Tibial nerve (tissue), 4 donors: Measurements from ENCODE around the gene MAPKAPK2. TPM values are rescaled to one million over a fixed set of nuclear protein-coding genes. Genes with fewer than 3 reads are reported as not detected.
"Not testable (repeated sequence)": the region's sequence is repeated elsewhere in the genome, so short reads cannot be mapped to it uniquely, and the experiment has no call there.

Experiments used
- DNase-seq, 2 donors: peaks; one replicate each; pipeline ENCODE4 v3.0.0-alpha.2; 2019; ENCODE audit warnings: low spot score in 2 of 2
- H3K27ac ChIP-seq, 4 donors: fragments of 200-600 bp; sonication (generic) in 3 of 4; one replicate each; pipeline ENCODE4 v1.5.1; 2017 to 2019; ENCODE audit warnings: mild to moderate bottlenecking in 1 of 4
- H3K27me3 ChIP-seq, 2 donors: fragments of 200-600 bp; sonication (generic) in 1 of 2; one replicate each; pipeline versions ENCODE4 v1.5.1 to v1.6.0; 2017 to 2019
- H3K36me3 ChIP-seq, 3 donors: fragments of 200-600 bp; sonication (generic); one replicate each; pipeline ENCODE4 v1.5.1; 2018 to 2019
- H3K4me1 ChIP-seq, 4 donors: fragments of 200-600 bp; sonication (generic) in 3 of 4; one replicate each; pipeline ENCODE4 v1.5.1; 2017 to 2019
- H3K4me3 ChIP-seq, 4 donors: fragments of 200-600 bp; sonication (generic) in 3 of 4; one replicate each; pipeline ENCODE4 v1.5.1; 2017 to 2019; ENCODE audit warnings: mild to moderate bottlenecking in 1 of 4, moderate library complexity in 1 of 4
- H3K9me3 ChIP-seq, 4 donors: fragments of 200-600 bp; sonication (generic) in 3 of 4; one replicate each; pipeline ENCODE4 v1.5.1; 2017 to 2019
- EP300 ChIP-seq, 2 donors: sonication (generic); formaldehyde crosslinking; IDR thresholded peaks; one replicate each; pipeline ENCODE4 v1.6.1; 2017; ENCODE audit warnings: antibody characterized with exemption in 2 of 2, mild to moderate bottlenecking in 1 of 2
- POLR2A ChIP-seq, 2 donors: fragments of 450-650 bp; IDR thresholded peaks; one replicate each; pipeline ENCODE4 v1.6.1; 2017; ENCODE audit warnings: antibody characterized with exemption in 2 of 2, mild to moderate bottlenecking in 2 of 2, moderate library complexity in 2 of 2
- WGBS, 2 donors: methylation state at CpG; one replicate each; pipeline ENCODE4 v1.1.5; 2018; 5-methylcytosine and 5-hydroxymethylcytosine counted together
- total RNA-seq, 4 donors: library from RNA; depleted of rRNA; stranded (reverse); fragments of >200 nt; gene quantifications; one replicate each; pipeline ENCODE4 v1.1.0, GENCODE V29; 2016
- TF ChIP-seq, protein P1 (sequence below), 5 experiments: fragments of 200-600 bp in 3 of 5; fragments of 450-650 bp in 2 of 5; sonication (generic) in 3 of 5; IDR thresholded peaks; one replicate each; pipeline ENCODE4 v1.5.1; 2016 to 2019; ENCODE audit warnings: antibody characterized with exemption in 5 of 5, mild to moderate bottlenecking in 3 of 5, moderate library complexity in 2 of 5

The MAPKAPK2 gene
- 10 to 100 TPM; 30.6 to 49.5 (median 38.2) TPM for total RNA-seq

- Histone ChIP-seq H3K27ac (peak within 1 kb of the TSS; percentile 89 to 99 (median 96)), H3K9me3 (no peaks in the 10 kb centered on the region), H3K27me3 (peaks cover 0 to 11% of the 10 kb centered on the region in 2 donors), H3K4me3 (peak within 1 kb of the TSS; percentile 76 to 88 (median 82)), H3K36me3 (no peaks in the 10 kb centered on the region), H3K4me1 (peaks cover 0 to 59% (median 31%) of the 10 kb centered on the region in 4 donors)
- peak; percentile 75 to 76 for DNase-seq
- TF ChIP-seq EP300 (IDR thresholded peaks at IDR 0.05) (no peak), POLR2A (IDR thresholded peaks at IDR 0.05) (peak in 1 of 2 donors; percentile 57)
- 1% methylated on average over 20 to 24 of the region's 82 CpGs for WGBS, 2 donors
Observed at GRCh38 chr1:206684478-206685333, at the start of gene MAPKAPK2. TSS of gene MAPKAPK2 (plus strand) at chr1:206684905. CDS start at chr1:206685230, 325 bp downstream.

- TF ChIP-seq POLR2A (IDR thresholded peaks at IDR 0.05) (peak; percentile 43 to 93), EP300 (IDR thresholded peaks at IDR 0.05) (peak; percentile 90 to 98)
- TF ChIP-seq, protein P1, sequence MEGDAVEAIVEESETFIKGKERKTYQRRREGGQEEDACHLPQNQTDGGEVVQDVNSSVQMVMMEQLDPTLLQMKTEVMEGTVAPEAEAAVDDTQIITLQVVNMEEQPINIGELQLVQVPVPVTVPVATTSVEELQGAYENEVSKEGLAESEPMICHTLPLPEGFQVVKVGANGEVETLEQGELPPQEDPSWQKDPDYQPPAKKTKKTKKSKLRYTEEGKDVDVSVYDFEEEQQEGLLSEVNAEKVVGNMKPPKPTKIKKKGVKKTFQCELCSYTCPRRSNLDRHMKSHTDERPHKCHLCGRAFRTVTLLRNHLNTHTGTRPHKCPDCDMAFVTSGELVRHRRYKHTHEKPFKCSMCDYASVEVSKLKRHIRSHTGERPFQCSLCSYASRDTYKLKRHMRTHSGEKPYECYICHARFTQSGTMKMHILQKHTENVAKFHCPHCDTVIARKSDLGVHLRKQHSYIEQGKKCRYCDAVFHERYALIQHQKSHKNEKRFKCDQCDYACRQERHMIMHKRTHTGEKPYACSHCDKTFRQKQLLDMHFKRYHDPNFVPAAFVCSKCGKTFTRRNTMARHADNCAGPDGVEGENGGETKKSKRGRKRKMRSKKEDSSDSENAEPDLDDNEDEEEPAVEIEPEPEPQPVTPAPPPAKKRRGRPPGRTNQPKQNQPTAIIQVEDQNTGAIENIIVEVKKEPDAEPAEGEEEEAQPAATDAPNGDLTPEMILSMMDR (IDR thresholded peaks at IDR 0.05): peak in 4 of 5 experiments; percentile 9 to 54 (median 34)
Observed at GRCh38 chr1:206635080-206635977, 49.4 kb upstream of the MAPKAPK2 start, which contains the start of gene DYRK3. TSS of gene DYRK3 (plus strand) at chr1:206635536. CDS start at chr1:206635704, 168 bp downstream.

DNA sequence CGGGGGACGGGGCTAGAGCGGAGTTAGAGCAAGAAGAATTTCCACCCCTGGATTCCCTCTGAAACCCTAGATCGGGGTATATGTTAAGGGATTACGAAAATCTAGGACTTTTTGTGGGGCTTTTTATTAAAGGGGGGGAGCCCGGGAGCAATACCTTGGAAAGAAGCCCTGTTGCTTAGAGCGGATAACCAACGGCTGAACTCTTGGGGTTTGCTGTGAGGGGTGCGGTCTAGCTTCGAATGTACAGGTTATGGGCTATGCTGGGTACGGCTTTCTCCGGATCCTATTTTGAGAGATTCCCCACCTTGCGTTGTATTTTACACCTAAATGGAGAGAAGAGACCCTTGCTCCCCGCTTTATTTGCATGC, 48.7 kb upstream of the MAPKAPK2 start:
- WGBS, 2 donors: 4% methylated on average over 14 of the region's 14 CpGs

More at GRCh38 chr1:206635080-206635977, 49.4 kb upstream of the MAPKAPK2 start, which contains the start of gene DYRK3:
- Histone ChIP-seq H3K36me3 (no peaks in the 10 kb centered on the region), H3K4me3 (peak within 1 kb of the TSS; percentile 59 to 99 (median 82)), H3K27me3 (no peaks in the 10 kb centered on the region), H3K9me3 (no peaks in the 10 kb centered on the region), H3K4me1 (peaks cover 0 to 36% (median 10%) of the 10 kb centered on the region in 4 donors), H3K27ac (peak within 1 kb of the TSS; percentile 59 to 93 (median 83))
- 0 to 1% methylated on average over 65 to 81 of the region's 84 CpGs for WGBS, 2 donors
- peak; percentile 84 to 85 for DNase-seq

DNA sequence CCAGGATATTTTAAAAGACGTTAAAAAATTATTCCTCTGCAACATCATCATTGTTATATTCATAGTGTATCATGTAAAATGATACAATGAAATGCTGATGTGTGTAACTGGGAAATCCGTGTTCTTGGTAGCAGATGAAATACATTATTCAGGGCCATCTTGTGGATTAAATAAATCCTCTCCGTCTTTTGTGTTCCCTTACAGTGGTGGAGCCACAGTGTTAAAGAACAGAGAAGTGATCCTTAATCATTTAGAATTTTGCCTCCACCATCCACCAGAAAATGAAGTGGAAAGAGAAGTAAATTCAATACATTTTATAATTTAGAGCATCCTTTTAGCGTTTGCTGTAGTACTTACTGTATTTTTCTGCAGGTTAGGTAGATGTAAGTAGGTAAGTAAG, 48.0 kb upstream of the MAPKAPK2 start:
- WGBS, 2 donors: 28 to 33% methylated on average over 4 of the region's 4 CpGs
- H3K4me3 ChIP-seq: no peak overlapping the region
- H3K4me1 ChIP-seq: peaks cover 0 to 36% (median 10%) of the 10 kb centered on the region in 4 donors

More for the DNA sequence above, 48.7 kb upstream of the MAPKAPK2 start:
- Histone ChIP-seq H3K27ac (peak overlapping the region; percentile 59 to 93 (median 83)), H3K36me3 (no peaks in the 10 kb centered on the region), H3K4me1 (peaks cover 0 to 36% (median 10%) of the 10 kb centered on the region in 4 donors), H3K9me3 (no peaks in the 10 kb centered on the region), H3K4me3 (peak overlapping the region; percentile 59 to 99 (median 82)), H3K27me3 (no peaks in the 10 kb centered on the region)
- TF ChIP-seq POLR2A (IDR thresholded peaks at IDR 0.05) (no peak), EP300 (IDR thresholded peaks at IDR 0.05) (no peak)
- no peak for DNase-seq

GRCh38 chr1:206637605-206638004, 47.1 kb upstream of the MAPKAPK2 start:
- Histone ChIP-seq H3K9me3 (no peaks in the 10 kb centered on the region), H3K27ac (peak overlapping the region in 1 of 4 donors; percentile 24), H3K36me3 (peaks cover 0 to 3% (median 0%) of the 10 kb centered on the region in 3 donors), H3K27me3 (no peaks in the 10 kb centered on the region), H3K4me3 (no peak overlapping the region), H3K4me1 (peaks cover 0 to 36% (median 10%) of the 10 kb centered on the region in 4 donors)
- no peak for DNase-seq
- TF ChIP-seq, protein P1 (IDR thresholded peaks at IDR 0.05): no peak
- no peak for TF ChIP-seq EP300 (IDR thresholded peaks at IDR 0.05)

More for the DNA sequence above, 48.0 kb upstream of the MAPKAPK2 start:
- H3K27me3 ChIP-seq: no peaks in the 10 kb centered on the region
- DNase-seq: no peak
- no peaks in the 10 kb centered on the region for H3K36me3 ChIP-seq
- H3K27ac ChIP-seq: peak overlapping the region in 2 of 4 donors; percentile 24 to 87
- no peaks in the 10 kb centered on the region for H3K9me3 ChIP-seq
- TF ChIP-seq, protein P1 (IDR thresholded peaks at IDR 0.05): no peak
- TF ChIP-seq EP300 (IDR thresholded peaks at IDR 0.05) (no peak), POLR2A (IDR thresholded peaks at IDR 0.05) (no peak)

GRCh38 chr1:206642074-206642473, 42.6 kb upstream of the MAPKAPK2 start:
- not testable (repeated sequence) for H3K27ac ChIP-seq, H3K27me3 ChIP-seq, DNase-seq, H3K4me1 ChIP-seq, H3K9me3 ChIP-seq, H3K4me3 ChIP-seq
- 91 to 94% methylated on average over 2 of the region's 2 CpGs for WGBS, 2 donors
- H3K36me3 ChIP-seq: peaks cover 0 to 16% (median 0%) of the 10 kb centered on the region in 3 donors
